K562 (cell line): ENCODE data around the gene MALSU1. TPM values are rescaled to one million over a fixed set of nuclear protein-coding genes. Genes with fewer than 3 reads are reported as not detected.

Experiments used
- ATAC-seq: fragments of 200-7000 bp; cut with Tn5 transposase; 3 replicates; pipeline ENCODE4 v1.9.1; 2020; ENCODE audit warnings: moderate library complexity
- BruUV-seq: library from RNA; stranded (reverse); fragments of 400-500 nt; replicated peaks from 2 replicates; lab custom pipeline; 2021; lab: Mats Ljungman, UMichigan
- CTCF ChIA-PET: fragments of 300-600 bp; formaldehyde crosslinking; extraction: SDS; loops from one replicate; lab custom pipeline; 2021; ENCODE audit warnings: low intra/inter-chr PET ratio; lab: Yijun Ruan, JAX
- POLR2A ChIA-PET: fragments of 300-600, 350-650 bp; sonication (Branson Sonifier 250); formaldehyde crosslinking; extraction: SDS; loops from one replicate; lab custom pipeline; 2021; ENCODE audit warnings: antibody characterized with exemption, inconsistent platforms; lab: Yijun Ruan, JAX
- DNase-seq, 4 experiments: peaks; one replicate each; pipeline versions ENCODE4 v3.0.0 to v3.0.0-alpha.2; 2011 to 2018; ENCODE audit warnings: low spot score in 3 of 4, mixed read lengths in 3 of 4; ENCODE audit errors: extremely low read depth in 1 of 4
- FAIRE-seq: peaks from 2 replicates; lab custom pipeline; 2011; peaks lifted over from hg19 to GRCh38; lab: Jason Lieb, UNC
- H2AFZ ChIP-seq: 2 replicates; pipeline ENCODE4 v1.6.0; 2011; ENCODE audit warnings: low read depth, low read length, control low read depth, inconsistent platforms
- H3K27ac ChIP-seq: fragments of 200-600 bp; 3 replicates; pipeline ENCODE4 v1.8.0; 2011; ENCODE audit warnings: low read depth, mild to moderate bottlenecking, control low read depth, inconsistent platforms, low read length, moderate library complexity, mixed read lengths; ENCODE audit errors: extremely low read depth
- H3K27me3 ChIP-seq, 2 experiments: fragments of 300-600 bp in 1 of 2; 2 replicates in 1 of 2; 3 replicates in 1 of 2; pipeline versions ENCODE4 v1.6.0 to v1.8.0; 2011; ENCODE audit warnings: inconsistent platforms in 2 of 2, low read length in 2 of 2, mild to moderate bottlenecking in 1 of 2, mixed read lengths in 1 of 2, moderate library complexity in 1 of 2; ENCODE audit not compliant: control insufficient read depth in 2 of 2, insufficient read depth in 2 of 2
- H3K36me3 ChIP-seq: fragments of 300-600 bp; 3 replicates; pipeline ENCODE4 v1.8.0; 2011; ENCODE audit warnings: mild to moderate bottlenecking, low read length, inconsistent platforms; ENCODE audit not compliant: control insufficient read depth, insufficient read depth
- H3K4me1 ChIP-seq, 2 experiments: fragments of 200-600 bp in 1 of 2; replicated peaks in 1 of 2; 2 replicates in 1 of 2; 3 replicates in 1 of 2; pipeline versions ENCODE4 v1.5.1 to v1.8.0; 2011; ENCODE audit warnings: inconsistent platforms in 2 of 2, low read length in 2 of 2, mild to moderate bottlenecking in 1 of 2, mixed read lengths in 1 of 2, moderate library complexity in 1 of 2; ENCODE audit not compliant: control insufficient read depth in 2 of 2, insufficient read depth in 2 of 2
- H3K4me2 ChIP-seq: 2 replicates; pipeline ENCODE4 v1.6.1; 2011; ENCODE audit warnings: low read length, control low read depth, inconsistent platforms, mixed read lengths; ENCODE audit not compliant: insufficient read depth
- H3K4me3 ChIP-seq: fragments of 200-600 bp; sonication (generic), shearing (Covaris generic); 2 replicates; pipeline ENCODE4 v1.5.1; 2016; ENCODE audit warnings: control low read depth, inconsistent platforms
- H3K79me2 ChIP-seq: fragments of 200-600 bp; 3 replicates; pipeline ENCODE4 v1.8.0; 2011; ENCODE audit warnings: low read length, inconsistent platforms; ENCODE audit not compliant: control insufficient read depth, insufficient read depth
- H3K9ac ChIP-seq, 2 experiments: 2 replicates each; pipeline versions ENCODE4 v1.6.0 to v1.6.1; 2011; ENCODE audit warnings: low read depth in 2 of 2, low read length in 2 of 2, control low read depth in 1 of 2, inconsistent platforms in 1 of 2, mild to moderate bottlenecking in 1 of 2, mixed read lengths in 1 of 2; ENCODE audit not compliant: insufficient read depth in 1 of 2
- H3K9me1 ChIP-seq: one replicate; pipeline ENCODE4 v1.6.0; 2011; ENCODE audit warnings: inconsistent platforms, mild to moderate bottlenecking, low read length, moderate library complexity; ENCODE audit not compliant: control insufficient read depth, insufficient read depth
- H3K9me3 ChIP-seq: replicated peaks from 2 replicates; pipeline ENCODE4 v1.5.1; 2011; ENCODE audit warnings: low read depth, low read length, inconsistent platforms; ENCODE audit not compliant: control insufficient read depth, insufficient read depth
- H4K20me1 ChIP-seq: replicated peaks from 2 replicates; pipeline ENCODE4 v1.6.1; 2011; ENCODE audit warnings: low read length, inconsistent platforms, mixed read lengths; ENCODE audit not compliant: control insufficient read depth, insufficient read depth
- E2F1 ChIP-seq: sonication (generic); formaldehyde crosslinking; IDR thresholded peaks from 2 replicates; pipeline ENCODE4 v1.8.1; 2023; ENCODE audit warnings: mild to moderate bottlenecking, missing genetic modification reagents, moderate library complexity
- ELF1 ChIP-seq: fragments of 200-800 bp; sonication (Bioruptor generic); IDR thresholded peaks from 2 replicates; pipeline ENCODE4 v1.6.1; 2016; ENCODE audit warnings: missing genetic modification characterization, missing compliant biosample characterization
- FOXK1 ChIP-seq: sonication (generic); formaldehyde crosslinking; IDR thresholded peaks from 2 replicates; pipeline ENCODE4 v1.8.0; 2022; ENCODE audit warnings: missing genetic modification reagents, mild to moderate bottlenecking, borderline replicate concordance
- JUN ChIP-seq, 2 experiments: sonication (generic) in 1 of 2; formaldehyde crosslinking in 1 of 2; IDR thresholded peaks; 2 replicates each; pipeline versions ENCODE4 v1.6.1 to v1.8.0; 2012 to 2022; ENCODE audit warnings: borderline replicate concordance in 2 of 2, mild to moderate bottlenecking in 2 of 2, improper control_type of control experiment in 1 of 2, low read depth in 1 of 2, low read length in 1 of 2, missing genetic modification reagents in 1 of 2
- KDM5B ChIP-seq: fragments of 200-600 bp; sonication (generic); IDR thresholded peaks from 2 replicates; pipeline ENCODE4 v1.6.1; 2012; ENCODE audit warnings: low read depth, mild to moderate bottlenecking, moderate library complexity, low read length, control low read depth, inconsistent platforms; ENCODE audit not compliant: insufficient replicate concordance
- NFIX ChIP-seq: fragments of 250-450 bp; sonication (Bioruptor Pico); IDR thresholded peaks from 2 replicates; pipeline ENCODE4 v1.4.0; 2020; ENCODE audit warnings: low read depth, mild to moderate bottlenecking, moderate library complexity
- RBM14 ChIP-seq: fragments of 200-400 bp; formaldehyde crosslinking; IDR thresholded peaks from 2 replicates; pipeline ENCODE4 v1.6.1; 2018; ENCODE audit warnings: low read depth, mild to moderate bottlenecking, low read length, moderate library complexity, borderline replicate concordance; ENCODE audit not compliant: insufficient read depth
- THRB ChIP-seq: fragments of 450-650 bp; formaldehyde crosslinking; conservative IDR thresholded peaks from 2 replicates; pipeline ENCODE4 v1.4.0; 2022; ENCODE audit warnings: mild to moderate bottlenecking, missing genetic modification characterization
- ZBED1 ChIP-seq: IDR thresholded peaks from 2 replicates; pipeline ENCODE4 v1.6.1; 2014
- ZNF165 ChIP-seq: fragments of 250-450 bp; sonication (Bioruptor Pico); IDR thresholded peaks from 2 replicates; pipeline ENCODE4 v1.4.0; 2020; ENCODE audit warnings: borderline replicate concordance
- ZNF695 ChIP-seq: fragments of 450-650 bp; formaldehyde crosslinking; IDR thresholded peaks from 2 replicates; pipeline ENCODE4 v1.4.0; 2020; ENCODE audit warnings: mild to moderate bottlenecking, moderate library complexity
- ZNF778 ChIP-seq: fragments of 450-650 bp; formaldehyde crosslinking; IDR thresholded peaks from 2 replicates; pipeline ENCODE4 v1.4.0; 2020; ENCODE audit warnings: mild to moderate bottlenecking, moderate library complexity
- WGBS: fragments of 100-300 bp; shearing (Covaris generic); methylation state at CpG from one replicate; pipeline ENCODE4 v1.1.6; 2016; ENCODE audit warnings: low coverage, mixed read lengths; ENCODE audit not compliant: insufficient coverage; ENCODE audit errors: missing lambda C conversion rate; 5-methylcytosine and 5-hydroxymethylcytosine counted together
- in situ Hi-C: fragments of 300-500 bp; cut with MboI; formaldehyde crosslinking; loops from 4 replicates; pipeline ENCODE4 v1.15.0; 2018; ENCODE audit warnings: inconsistent platforms, mixed read lengths
- intact Hi-C: fragments of 100-400 bp; cut with micrococcal nuclease; formaldehyde crosslinking; loops from 2 replicates; pipeline ENCODE4 v1.14.2; 2022
- polyA plus RNA-seq, 8 experiments: library from polyadenylated mRNA; depleted of rRNA in 4 of 8; stranded (reverse) in 5 of 8; unstranded in 3 of 8; fragments of >200 nt; fragmentation: Nextera tagmentation in 2 of 8; fragmentation: Illumina TruSeq in 1 of 8; extraction: Ambion mirVana in 2 of 8; extraction: Trizol in 1 of 8; gene quantifications; 2 replicates each; pipeline versions ENCODE4 v1.2.1 to v1.2.3, GENCODE V29; 2011 to 2014; ENCODE audit warnings: inconsistent platforms in 1 of 8, missing spikeins in 1 of 8
- total RNA-seq, 7 experiments: library from RNA; depleted of rRNA in 6 of 7; stranded (reverse); fragments of >200 nt in 6 of 7; fragmentation: Illumina TruSeq in 2 of 7; extraction: Trizol in 2 of 7; gene quantifications; 2 replicates each; pipeline versions ENCODE4 v1.2.1 to v1.2.3, GENCODE V29; 2011 to 2021; ENCODE audit warnings: low replicate concordance in 1 of 7
- TF ChIP-seq, protein P1 (sequence below): fragments of 200-400 bp; formaldehyde crosslinking; IDR thresholded peaks from 2 replicates; pipeline ENCODE4 v1.6.1; 2017; ENCODE audit warnings: mild to moderate bottlenecking, low read depth, low read length, moderate library complexity

MALSU1 gene
- total and polyA plus RNA-seq, 9 of the 15 experiments (the other 6 are each of a cell fraction or from before 2014, with no cell fraction given): 12.3 to 308 (median 81.2) TPM

DNA sequence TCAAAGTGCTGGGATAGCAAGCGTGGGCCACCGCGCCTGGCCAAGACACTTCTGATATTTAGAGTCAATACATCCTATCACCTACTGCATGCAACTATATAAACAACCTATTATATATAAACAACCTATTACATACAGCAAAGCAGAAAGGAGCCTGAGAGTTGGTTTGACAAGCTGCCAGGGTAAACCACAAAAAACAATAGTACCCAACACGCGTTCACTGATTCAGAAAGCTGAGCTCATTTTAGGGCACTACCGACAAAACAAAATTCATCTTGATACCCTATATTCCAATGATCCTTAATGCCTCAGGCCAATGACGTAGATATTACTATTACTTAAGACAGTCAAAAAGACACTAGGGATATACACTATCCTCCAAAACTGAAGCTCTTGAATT lies 16.2 kb downstream of the MALSU1 start:
- no peaks in the 10 kb centered on the region for H3K4me1 ChIP-seq
- over 99% methylated on average over 7 of the region's 7 CpGs for WGBS
- H3K36me3 ChIP-seq: peaks cover 89% of the 10 kb centered on the region
- BruUV-seq: no TSS peak
- in situ Hi-C loops: no loop called here
- intact Hi-C loops: no loop called here
- H2AFZ ChIP-seq: no peak overlapping the region
- H3K4me3 ChIP-seq: no peak overlapping the region
- DNase-seq (no peak), FAIRE-seq (no peak), ATAC-seq (no peak)
- H3K9me1 ChIP-seq: no peaks in the 10 kb centered on the region
- H3K9ac ChIP-seq: no peak overlapping the region
- no peaks in the 10 kb centered on the region for H3K79me2 ChIP-seq
- no peaks in the 10 kb centered on the region for H3K9me3 ChIP-seq
- POLR2A ChIA-PET: interaction anchor here (0.6 to 1.2 kb wide), 3 partner anchors 8 to 213 kb away, joined by 4 to 6 read pairs (median 5); no protein-coding TSS in a partner anchor
- no peak overlapping the region for H3K27ac ChIP-seq
- CTCF ChIA-PET: no interaction called here
- TF ChIP-seq ZBED1 (no peak), ZNF695 (CRISPR knock-in tag) (no peak), KDM5B (no peak), ELF1 (tag) (no peak), ZNF778 (no peak), NFIX (CRISPR knock-in tag) (no peak), E2F1 (CRISPR knock-in tag) (no peak), JUN (IDR thresholded peaks at IDR 0.05; ENCODE audit: borderline replicate concordance, low read depth, low read length) (no peak), JUN (CRISPR knock-in tag; IDR thresholded peaks at IDR 0.05; ENCODE audit: borderline replicate concordance) (no peak), FOXK1 (CRISPR knock-in tag) (no peak), THRB (CRISPR knock-in tag) (no peak), RBM14 (no peak), ZNF165 (CRISPR knock-in tag) (no peak)
- TF ChIP-seq, protein P1, sequence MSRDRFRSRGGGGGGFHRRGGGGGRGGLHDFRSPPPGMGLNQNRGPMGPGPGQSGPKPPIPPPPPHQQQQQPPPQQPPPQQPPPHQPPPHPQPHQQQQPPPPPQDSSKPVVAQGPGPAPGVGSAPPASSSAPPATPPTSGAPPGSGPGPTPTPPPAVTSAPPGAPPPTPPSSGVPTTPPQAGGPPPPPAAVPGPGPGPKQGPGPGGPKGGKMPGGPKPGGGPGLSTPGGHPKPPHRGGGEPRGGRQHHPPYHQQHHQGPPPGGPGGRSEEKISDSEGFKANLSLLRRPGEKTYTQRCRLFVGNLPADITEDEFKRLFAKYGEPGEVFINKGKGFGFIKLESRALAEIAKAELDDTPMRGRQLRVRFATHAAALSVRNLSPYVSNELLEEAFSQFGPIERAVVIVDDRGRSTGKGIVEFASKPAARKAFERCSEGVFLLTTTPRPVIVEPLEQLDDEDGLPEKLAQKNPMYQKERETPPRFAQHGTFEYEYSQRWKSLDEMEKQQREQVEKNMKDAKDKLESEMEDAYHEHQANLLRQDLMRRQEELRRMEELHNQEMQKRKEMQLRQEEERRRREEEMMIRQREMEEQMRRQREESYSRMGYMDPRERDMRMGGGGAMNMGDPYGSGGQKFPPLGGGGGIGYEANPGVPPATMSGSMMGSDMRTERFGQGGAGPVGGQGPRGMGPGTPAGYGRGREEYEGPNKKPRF: no peak
- no peaks in the 10 kb centered on the region for H3K27me3 ChIP-seq
- H3K4me2 ChIP-seq: no peak overlapping the region
- H4K20me1 ChIP-seq: no peaks in the 10 kb centered on the region
